VCaP (cell line): ENCODE measurements around the gene ANXA8.

Experiments
- H3K27ac ChIP-seq: fragments of 450-650 bp; 2 replicates; pipeline ENCODE4 v1.5.1; 2017
- TF ChIP-seq, protein P1 (sequence below): fragments of 450-650 bp; conservative IDR thresholded peaks from 2 replicates; pipeline ENCODE4 v1.5.1; 2017; ENCODE audit warnings: mild to moderate bottlenecking, moderate library complexity

The ANXA8 gene

DNA sequence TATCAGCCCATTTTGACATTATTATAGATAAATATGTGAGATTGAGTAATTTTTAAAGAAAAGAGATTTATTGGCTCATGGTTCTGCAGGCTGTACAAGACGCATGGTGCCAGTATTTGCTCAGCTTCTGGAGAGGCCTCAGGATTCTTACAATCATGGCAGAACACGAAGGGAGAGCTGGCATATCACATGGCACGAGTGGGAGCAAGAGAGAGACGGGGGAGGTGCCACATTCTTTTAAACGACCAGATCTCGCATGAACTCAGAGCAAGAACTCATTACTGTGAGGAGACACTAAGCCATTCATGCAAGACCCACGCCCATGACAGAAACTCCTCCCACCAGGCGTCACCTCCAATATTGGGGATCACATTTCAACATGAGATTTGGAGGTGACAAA, 59.7 kb downstream of the ANXA8 start:
- H3K27ac ChIP-seq: no peak overlapping the region
- TF ChIP-seq, protein P1, sequence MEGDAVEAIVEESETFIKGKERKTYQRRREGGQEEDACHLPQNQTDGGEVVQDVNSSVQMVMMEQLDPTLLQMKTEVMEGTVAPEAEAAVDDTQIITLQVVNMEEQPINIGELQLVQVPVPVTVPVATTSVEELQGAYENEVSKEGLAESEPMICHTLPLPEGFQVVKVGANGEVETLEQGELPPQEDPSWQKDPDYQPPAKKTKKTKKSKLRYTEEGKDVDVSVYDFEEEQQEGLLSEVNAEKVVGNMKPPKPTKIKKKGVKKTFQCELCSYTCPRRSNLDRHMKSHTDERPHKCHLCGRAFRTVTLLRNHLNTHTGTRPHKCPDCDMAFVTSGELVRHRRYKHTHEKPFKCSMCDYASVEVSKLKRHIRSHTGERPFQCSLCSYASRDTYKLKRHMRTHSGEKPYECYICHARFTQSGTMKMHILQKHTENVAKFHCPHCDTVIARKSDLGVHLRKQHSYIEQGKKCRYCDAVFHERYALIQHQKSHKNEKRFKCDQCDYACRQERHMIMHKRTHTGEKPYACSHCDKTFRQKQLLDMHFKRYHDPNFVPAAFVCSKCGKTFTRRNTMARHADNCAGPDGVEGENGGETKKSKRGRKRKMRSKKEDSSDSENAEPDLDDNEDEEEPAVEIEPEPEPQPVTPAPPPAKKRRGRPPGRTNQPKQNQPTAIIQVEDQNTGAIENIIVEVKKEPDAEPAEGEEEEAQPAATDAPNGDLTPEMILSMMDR: no peak

DNA sequence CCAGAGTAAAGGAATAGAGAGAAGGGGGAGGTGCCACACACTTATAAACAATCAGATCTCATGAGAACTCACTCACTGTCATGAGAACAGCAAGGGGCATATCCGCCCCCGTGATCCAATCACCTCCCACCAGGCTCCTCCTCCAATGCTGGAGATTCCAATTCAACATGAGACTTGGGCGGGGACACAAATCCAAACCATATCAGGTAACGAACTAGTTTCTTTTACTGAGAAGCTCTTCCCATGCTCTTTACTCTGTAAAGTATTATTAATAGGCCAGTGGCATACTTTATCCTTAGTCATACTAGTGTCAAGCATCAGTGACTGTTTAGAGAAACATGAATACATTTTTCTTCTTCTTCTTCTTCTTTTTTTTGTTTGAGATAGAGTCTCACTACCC, 60.4 kb downstream of the ANXA8 start:
- H3K27ac ChIP-seq: no peak overlapping the region
- TF ChIP-seq, protein P1: no peak

DNA sequence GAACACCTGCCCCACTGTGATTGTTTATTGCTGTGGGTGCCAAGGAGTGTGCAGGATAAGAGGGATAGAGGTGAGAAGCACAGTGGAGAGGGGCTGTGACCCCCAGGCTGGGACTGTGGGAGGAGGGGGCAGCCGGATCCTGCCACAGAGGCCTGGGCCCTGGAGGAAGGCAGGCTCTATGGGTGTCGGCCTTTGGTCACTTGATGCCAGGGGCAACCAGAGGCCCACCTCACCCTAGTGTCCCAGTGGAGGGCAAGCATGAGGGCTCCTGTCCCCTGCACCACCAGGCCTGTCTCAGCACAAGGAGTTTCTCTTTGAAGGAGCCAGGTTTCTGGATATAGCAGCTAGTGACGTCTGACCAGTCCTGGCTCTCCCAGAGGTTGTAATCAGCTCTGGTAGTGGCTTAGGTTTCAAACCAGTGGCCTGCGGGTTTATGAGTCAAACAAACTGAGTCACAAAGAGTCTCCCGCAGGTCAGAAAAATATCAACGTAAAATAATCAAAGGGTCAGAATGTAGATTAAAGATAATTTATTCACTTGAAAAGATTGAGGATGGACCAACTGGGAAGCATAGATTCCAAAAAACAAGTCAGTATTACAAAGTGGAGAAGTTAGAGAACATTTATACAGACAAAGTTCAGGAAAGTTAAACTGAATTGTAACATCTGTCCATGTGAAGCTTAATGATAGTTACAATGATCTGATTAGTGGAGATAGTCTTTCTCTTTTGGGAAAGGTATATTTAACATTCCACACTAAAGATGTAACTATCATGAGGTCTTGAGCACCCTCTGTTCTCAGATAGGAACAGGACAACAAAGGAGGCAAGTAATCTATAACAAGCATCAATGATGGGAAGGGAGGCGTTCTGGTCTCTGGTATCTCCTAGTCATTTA, 62.6 kb downstream of the ANXA8 start:
- no peak overlapping the region for H3K27ac ChIP-seq
- TF ChIP-seq, protein P1: no peak

DNA sequence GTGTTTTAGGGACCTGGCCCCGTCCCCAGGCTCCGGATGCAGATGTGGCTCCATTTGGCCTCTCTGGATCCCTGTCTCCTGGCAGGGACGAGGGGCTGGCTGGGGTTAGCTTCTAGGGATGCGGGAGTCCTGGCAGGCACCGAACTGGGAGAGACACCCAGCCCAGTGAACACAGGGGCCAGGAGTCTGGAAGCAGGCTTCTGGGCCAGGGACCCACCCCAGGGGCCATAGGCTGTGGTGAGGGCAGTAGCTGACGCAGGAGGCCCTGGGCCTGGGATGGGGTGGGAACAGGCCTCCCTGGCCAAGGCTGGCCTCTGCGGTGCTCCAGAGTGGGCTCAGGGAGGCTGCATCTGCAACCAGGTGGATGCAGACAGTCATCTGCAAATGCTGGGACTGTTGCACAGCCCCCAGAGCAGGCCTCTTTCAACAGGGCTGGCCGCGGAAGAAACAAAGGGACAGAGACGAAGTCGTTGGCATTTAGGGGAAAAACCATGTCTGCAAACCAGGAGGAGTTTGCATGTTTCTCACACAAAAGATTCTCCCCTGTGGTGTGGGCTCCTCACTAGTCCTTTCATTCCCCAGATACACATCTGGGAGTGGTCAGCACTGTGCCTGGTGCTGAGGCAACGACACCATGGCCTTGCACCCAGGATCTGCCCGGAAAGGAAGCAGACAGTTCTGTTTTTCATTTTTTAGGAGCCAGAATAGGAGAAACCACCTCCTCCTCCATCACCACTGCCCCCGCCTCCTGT, 63.4 kb downstream of the ANXA8 start:
- TF ChIP-seq, protein P1: no peak
- H3K27ac ChIP-seq: no peak overlapping the region

DNA sequence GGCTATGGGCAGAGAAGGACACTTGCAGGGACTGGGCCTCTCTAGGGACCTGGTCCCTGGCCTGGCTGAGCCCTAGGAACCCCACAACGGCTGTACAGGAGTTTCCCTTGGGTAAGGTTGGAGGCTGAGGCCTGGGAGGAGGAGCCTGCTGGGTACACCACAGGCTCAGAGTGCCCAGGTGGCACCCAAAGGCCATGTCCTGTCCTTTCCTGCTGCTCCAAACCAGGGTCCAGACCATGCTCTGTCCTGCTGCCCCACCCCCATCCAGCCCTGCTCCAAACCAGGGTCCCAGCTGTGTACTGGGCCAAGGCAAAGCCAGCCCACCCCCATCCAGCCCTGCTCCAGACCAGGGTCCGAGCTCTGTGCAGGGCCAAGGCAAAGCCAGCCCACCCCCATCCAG, 64.5 kb downstream of the ANXA8 start:
- H3K27ac ChIP-seq: no peak overlapping the region
- TF ChIP-seq, protein P1: no peak

DNA sequence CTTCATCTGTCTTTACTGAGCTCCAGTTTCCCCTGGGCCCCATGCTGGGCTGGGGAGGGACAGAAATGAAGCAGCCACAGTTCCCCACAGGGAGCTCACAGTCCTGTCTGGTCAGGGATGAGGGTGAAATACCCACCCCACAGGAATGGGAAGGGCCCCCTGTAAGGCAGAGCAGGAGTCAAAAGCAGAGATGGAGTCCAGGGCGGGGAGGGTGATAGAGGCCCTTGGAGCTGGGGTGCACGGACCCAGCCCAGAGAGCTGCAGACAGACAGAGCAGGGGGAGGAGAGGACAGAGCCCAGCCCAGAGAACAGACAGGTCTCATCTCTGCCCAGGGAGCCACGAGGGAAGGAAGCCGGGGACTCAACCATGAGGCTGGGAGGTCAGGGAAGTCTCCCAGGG, 64.9 kb downstream of the ANXA8 start:
- H3K27ac ChIP-seq: no peak overlapping the region
- TF ChIP-seq, protein P1: no peak

DNA sequence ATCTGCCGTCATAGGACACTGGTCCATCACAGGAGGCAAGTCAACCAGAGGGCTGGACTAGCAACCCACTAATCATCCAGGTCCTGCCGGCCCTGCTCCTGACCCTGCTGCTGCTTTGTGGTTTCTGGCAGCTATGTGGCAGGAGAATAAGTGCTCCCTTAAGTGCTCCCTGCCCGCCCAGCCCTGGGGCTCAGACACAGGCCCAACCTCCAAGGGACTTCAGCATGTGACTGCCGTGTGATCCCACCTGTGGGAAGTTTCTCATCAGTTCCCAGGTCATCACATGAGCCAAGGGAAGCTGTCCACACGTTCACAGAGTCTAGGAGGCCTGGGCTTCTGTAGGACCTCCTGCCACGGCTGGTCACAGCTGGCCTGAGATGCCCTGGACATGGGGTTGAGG, 65.6 kb downstream of the ANXA8 start:
- no peak overlapping the region for H3K27ac ChIP-seq
- TF ChIP-seq, protein P1: no peak
